Measurements from ENCODE around the gene CACNA2D1. TPM values are rescaled to one million over a fixed set of nuclear protein-coding genes. Genes with fewer than 3 reads are reported as not detected.

The CACNA2D1 gene
- total RNA-seq, 4 donors from 2014 or later: 3.0 to 15.7 (median 8.6) TPM

- intact Hi-C loops (cut with DNase I; ENCODE audit: low total_unique reads): no loop called here
- WGBS, 2 donors: 87 to 90% methylated on average over 3 of the region's 3 CpGs
- no peak overlapping the region for H3K4me3 ChIP-seq (ENCODE audit: low read depth, poor library complexity, severe bottlenecking)
- no peak for DNase-seq (ENCODE audit: low spot score in 2 of 2)
- no peak for TF ChIP-seq CTCF (IDR thresholded peaks at IDR 0.05)
- no peak for TF ChIP-seq POLR2A (IDR thresholded peaks at IDR 0.05)
These were observed 390.0 kb downstream of the CACNA2D1 start for GRCh38 chr7:82053453-82054032.

DNA sequence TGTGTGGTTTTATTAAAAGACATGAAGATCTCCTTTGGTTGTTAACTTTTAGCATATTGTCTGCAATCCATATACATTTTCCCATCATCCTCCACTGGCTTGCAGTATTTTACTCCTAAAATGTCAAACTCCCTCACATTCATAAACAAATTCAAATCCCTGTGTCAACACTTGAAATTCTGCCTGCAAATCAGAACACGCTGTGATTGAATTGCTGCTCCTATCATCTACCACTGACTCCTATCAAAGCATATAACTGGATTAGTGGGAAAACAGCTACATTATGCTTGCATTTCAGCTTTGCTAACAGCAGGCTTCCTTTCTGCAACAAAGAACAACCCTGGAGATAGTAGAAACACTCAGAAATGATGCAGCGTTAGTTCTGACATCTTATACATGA is 392.0 kb downstream of the CACNA2D1 start:
- WGBS, 2 donors: 76 to 84% methylated on average over 2 of the region's 2 CpGs
- intact Hi-C loops (cut with DNase I; ENCODE audit: low total_unique reads): no loop called here
- no peak overlapping the region for H3K4me3 ChIP-seq (ENCODE audit: low read depth, poor library complexity, severe bottlenecking)
- no peak for DNase-seq (ENCODE audit: low spot score in 2 of 2)
- TF ChIP-seq CTCF (IDR thresholded peaks at IDR 0.05) (no peak), POLR2A (IDR thresholded peaks at IDR 0.05) (no peak)

- intact Hi-C loops (cut with DNase I; ENCODE audit: low total_unique reads): no loop called here
- no peak overlapping the region for H3K4me3 ChIP-seq (ENCODE audit: low read depth, poor library complexity, severe bottlenecking)
- DNase-seq (ENCODE audit: low spot score in 2 of 2): no peak
- 59 to 89% methylated on average over 4 of the region's 4 CpGs for WGBS, 2 donors
- TF ChIP-seq POLR2A (IDR thresholded peaks at IDR 0.05): no peak
These were observed 392.8 kb downstream of the CACNA2D1 start for GRCh38 chr7:82050792-82051191.

GRCh38 chr7:82049891-82050533 is 393.6 kb downstream of the CACNA2D1 start:
- intact Hi-C loops (cut with DNase I; ENCODE audit: low total_unique reads): loop anchor here (10.0 kb wide), 1 partner anchor 525 kb away; no protein-coding TSS in a partner anchor
- WGBS, 2 donors: 91 to 97% methylated on average over 1 of the region's 1 CpG
- DNase-seq (ENCODE audit: low spot score in 2 of 2): no peak
- H3K4me3 ChIP-seq (ENCODE audit: low read depth, poor library complexity, severe bottlenecking): no peak overlapping the region
- no peak for TF ChIP-seq CTCF (IDR thresholded peaks at IDR 0.05)
- no peak for TF ChIP-seq POLR2A (IDR thresholded peaks at IDR 0.05)

GRCh38 chr7:82049442-82049841 is 394.1 kb downstream of the CACNA2D1 start:
- TF ChIP-seq POLR2A (IDR thresholded peaks at IDR 0.05) (no peak), CTCF (IDR thresholded peaks at IDR 0.05) (no peak)
- no peak overlapping the region for H3K4me3 ChIP-seq (ENCODE audit: low read depth, poor library complexity, severe bottlenecking)
- no peak for DNase-seq (ENCODE audit: low spot score in 2 of 2)
- 74 to 82% methylated on average over 5 of the region's 5 CpGs for WGBS, 2 donors
- intact Hi-C loops (cut with DNase I; ENCODE audit: low total_unique reads): loop anchor here (10.0 kb wide), 1 partner anchor 525 kb away; no protein-coding TSS in a partner anchor

DNA sequence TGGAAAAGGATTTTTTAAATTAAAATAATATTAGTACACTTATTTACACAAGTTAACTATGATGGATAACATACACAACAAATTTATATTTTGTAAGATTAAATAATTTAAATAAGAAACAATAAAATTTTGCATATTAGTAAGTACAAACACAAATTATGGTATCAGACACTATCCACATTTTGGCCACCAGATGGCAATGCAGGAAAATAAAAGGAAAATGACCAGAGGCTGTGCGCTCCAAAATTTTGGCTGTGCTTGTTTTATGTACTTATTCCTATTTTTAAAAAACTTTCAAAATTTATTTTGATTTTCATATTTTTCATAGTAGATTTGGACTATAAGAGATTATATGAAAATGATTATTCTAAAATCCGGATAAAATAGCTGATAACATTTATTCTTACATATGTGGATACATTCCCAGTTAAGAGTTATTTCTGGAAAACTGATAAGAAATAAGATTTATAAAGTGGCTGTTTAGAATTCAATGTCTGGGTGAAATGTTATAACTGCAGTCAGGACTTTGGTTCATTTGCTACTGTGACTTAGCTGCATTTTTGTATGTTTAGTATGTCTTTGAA is 399.0 kb downstream of the CACNA2D1 start:
- 11 to 12% methylated on average over 2 of the region's 2 CpGs for WGBS, 2 donors
- no peak overlapping the region for H3K4me3 ChIP-seq (ENCODE audit: low read depth, poor library complexity, severe bottlenecking)
- no peak for TF ChIP-seq POLR2A (IDR thresholded peaks at IDR 0.05)
- peak in 1 of 2 donors; percentile 34 for DNase-seq (ENCODE audit: low spot score in 2 of 2)
- intact Hi-C loops (cut with DNase I; ENCODE audit: low total_unique reads): loop anchor here (10.0 kb wide), 1 partner anchor 530 kb away; no protein-coding TSS in a partner anchor
